ENCODE data around the gene SLC27A3.

DNA sequence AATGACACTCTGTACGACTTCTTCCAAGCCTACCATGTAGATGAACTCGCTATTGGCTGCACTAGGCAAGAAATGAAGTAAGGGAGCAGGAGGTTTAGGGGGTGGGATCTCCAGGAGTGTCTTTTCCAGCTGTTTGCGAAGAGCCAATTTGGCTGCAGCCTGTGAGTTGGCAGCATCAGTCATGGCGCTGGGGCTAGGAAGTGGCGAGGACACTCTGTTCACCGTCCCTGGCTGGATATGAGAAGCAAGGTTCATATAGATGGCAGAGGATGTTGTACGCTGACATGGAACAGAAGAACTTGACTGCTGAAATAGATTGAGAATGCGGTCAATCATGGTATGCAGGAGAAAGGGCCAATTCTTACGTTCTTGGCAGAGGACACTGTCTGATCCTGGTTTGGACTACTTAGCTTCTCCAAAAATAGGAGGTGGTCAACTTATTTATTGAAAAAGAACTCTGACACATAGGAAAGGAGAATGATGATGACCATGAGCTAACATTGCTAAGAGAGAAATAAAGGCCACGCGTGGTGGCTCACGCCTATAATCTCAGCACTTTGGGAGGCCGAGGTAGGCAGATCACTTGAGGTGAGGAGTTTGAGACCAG lies 41.2 kb downstream of the SLC27A3 start:
- TF ChIP-seq, protein P1, sequence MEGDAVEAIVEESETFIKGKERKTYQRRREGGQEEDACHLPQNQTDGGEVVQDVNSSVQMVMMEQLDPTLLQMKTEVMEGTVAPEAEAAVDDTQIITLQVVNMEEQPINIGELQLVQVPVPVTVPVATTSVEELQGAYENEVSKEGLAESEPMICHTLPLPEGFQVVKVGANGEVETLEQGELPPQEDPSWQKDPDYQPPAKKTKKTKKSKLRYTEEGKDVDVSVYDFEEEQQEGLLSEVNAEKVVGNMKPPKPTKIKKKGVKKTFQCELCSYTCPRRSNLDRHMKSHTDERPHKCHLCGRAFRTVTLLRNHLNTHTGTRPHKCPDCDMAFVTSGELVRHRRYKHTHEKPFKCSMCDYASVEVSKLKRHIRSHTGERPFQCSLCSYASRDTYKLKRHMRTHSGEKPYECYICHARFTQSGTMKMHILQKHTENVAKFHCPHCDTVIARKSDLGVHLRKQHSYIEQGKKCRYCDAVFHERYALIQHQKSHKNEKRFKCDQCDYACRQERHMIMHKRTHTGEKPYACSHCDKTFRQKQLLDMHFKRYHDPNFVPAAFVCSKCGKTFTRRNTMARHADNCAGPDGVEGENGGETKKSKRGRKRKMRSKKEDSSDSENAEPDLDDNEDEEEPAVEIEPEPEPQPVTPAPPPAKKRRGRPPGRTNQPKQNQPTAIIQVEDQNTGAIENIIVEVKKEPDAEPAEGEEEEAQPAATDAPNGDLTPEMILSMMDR (IDR thresholded peaks at IDR 0.05): no peak
- TF ChIP-seq POLR2A (IDR thresholded peaks at IDR 0.05): no peak

Measured in Peyer's patch (tissue), 4 donors.